Astrocyte (in vitro differentiated cells and primary cell): Measurements from ENCODE around the gene EXOC6B. TPM values are rescaled to one million over a fixed set of nuclear protein-coding genes. Genes with fewer than 3 reads are reported as not detected.
A peak's percentile ranks its signal among the peaks of the same experiment; 100 is the strongest.

ENCODE experiments used
- DNase-seq: peaks from one replicate; pipeline ENCODE4 v3.0.0-alpha.2; 2010; ENCODE audit warnings: low read depth
- FAIRE-seq: peaks from 2 replicates; lab custom pipeline; 2011; peaks lifted over from hg19 to GRCh38; lab: Jason Lieb, UNC
- H2AFZ ChIP-seq: 2 replicates; pipeline ENCODE4 v1.6.0; 2012; ENCODE audit warnings: low read depth, low read length, inconsistent platforms
- H3K27ac ChIP-seq: 2 replicates; pipeline ENCODE4 v1.5.1; 2011; ENCODE audit warnings: low read depth, low read length, inconsistent platforms
- H3K27me3 ChIP-seq: 2 replicates; pipeline ENCODE4 v1.6.0; 2011; ENCODE audit warnings: low read length, inconsistent platforms; ENCODE audit not compliant: insufficient read depth
- H3K36me3 ChIP-seq: 2 replicates; pipeline ENCODE4 v1.5.1; 2011; ENCODE audit warnings: low read length, inconsistent platforms; ENCODE audit not compliant: insufficient read depth
- H3K4me1 ChIP-seq: 2 replicates; pipeline ENCODE4 v1.5.1; 2011; ENCODE audit warnings: low read length, inconsistent platforms; ENCODE audit not compliant: insufficient read depth
- H3K4me2 ChIP-seq: 2 replicates; pipeline ENCODE4 v1.6.0; 2012; ENCODE audit warnings: low read length, inconsistent platforms
- H3K4me3 ChIP-seq: 2 replicates; pipeline ENCODE4 v1.5.1; 2011; ENCODE audit warnings: low read depth, mild to moderate bottlenecking, low read length, inconsistent platforms; ENCODE audit not compliant: insufficient read depth
- H3K79me2 ChIP-seq: 2 replicates; pipeline ENCODE4 v1.6.0; 2012; ENCODE audit warnings: mild to moderate bottlenecking, low read length, inconsistent platforms; ENCODE audit not compliant: insufficient read depth
- H3K9ac ChIP-seq: 2 replicates; pipeline ENCODE4 v1.6.0; 2012; ENCODE audit warnings: mild to moderate bottlenecking, low read length, inconsistent platforms
- H3K9me3 ChIP-seq: 2 replicates; pipeline ENCODE4 v1.5.1; 2012; ENCODE audit warnings: low read depth, mild to moderate bottlenecking, low read length, inconsistent platforms; ENCODE audit not compliant: insufficient read depth
- H4K20me1 ChIP-seq: 2 replicates; pipeline ENCODE4 v1.6.0; 2012; ENCODE audit warnings: low read length, inconsistent platforms; ENCODE audit not compliant: insufficient read depth
- H3K27ac Mint-ChIP-seq: one replicate; pipeline ENCODE4 v1.8.0; 2021; ENCODE audit warnings: mild to moderate bottlenecking, mixed read lengths; ENCODE audit not compliant: unreplicated experiment
- H3K27me3 Mint-ChIP-seq: one replicate; pipeline ENCODE4 v1.8.0; 2021; ENCODE audit warnings: low read depth, mixed read lengths; ENCODE audit not compliant: unreplicated experiment
- H3K36me3 Mint-ChIP-seq: one replicate; pipeline ENCODE4 v1.8.0; 2021; ENCODE audit warnings: low read depth, mixed read lengths; ENCODE audit not compliant: unreplicated experiment
- H3K4me1 Mint-ChIP-seq: one replicate; pipeline ENCODE4 v1.8.0; 2021; ENCODE audit warnings: low read depth, mixed read lengths; ENCODE audit not compliant: unreplicated experiment
- H3K4me3 Mint-ChIP-seq: one replicate; pipeline ENCODE4 v1.8.0; 2021; ENCODE audit warnings: mild to moderate bottlenecking, moderate library complexity, mixed read lengths; ENCODE audit not compliant: unreplicated experiment
- H3K9me3 Mint-ChIP-seq: one replicate; pipeline ENCODE4 v1.8.0; 2021; ENCODE audit warnings: mild to moderate bottlenecking, mixed read lengths; ENCODE audit not compliant: unreplicated experiment
- CTCF ChIP-seq: IDR thresholded peaks from 2 replicates; pipeline ENCODE4 v1.5.1; 2011; ENCODE audit warnings: low read depth, mild to moderate bottlenecking, inconsistent platforms, low read length, moderate library complexity; ENCODE audit not compliant: insufficient read depth
- EZH2 ChIP-seq: IDR thresholded peaks from 2 replicates; pipeline ENCODE4 v1.6.1; 2012; ENCODE audit warnings: mild to moderate bottlenecking, low read length, inconsistent platforms; ENCODE audit not compliant: insufficient read depth
- total RNA-seq: library from RNA; stranded (reverse); gene quantifications from 2 replicates; pipeline ENCODE4 v1.2.1, GENCODE V29; 2021

Gene EXOC6B
- total RNA-seq, 1 donor from 2014 or later: 31.8 TPM

GRCh38 chr2:72142570-72143440, 683.0 kb downstream of the EXOC6B start:
- FAIRE-seq (no peak), DNase-seq (no peak)
- Mint-ChIP-seq H3K36me3 (no peaks in the 10 kb centered on the region), H3K9me3 (peaks cover 8% of the 10 kb centered on the region), H3K27me3 (peaks cover 54% of the 10 kb centered on the region), H3K4me1 (peaks cover under 1% of the 10 kb centered on the region), H3K27ac (no peak overlapping the region), H3K4me3 (no peak overlapping the region)
- peak overlapping the region; percentile 70 for H3K4me2 ChIP-seq
- H3K9me3 ChIP-seq: peaks cover 4% of the 10 kb centered on the region
- H3K9ac ChIP-seq: no peak overlapping the region
- H3K36me3 ChIP-seq: no peaks in the 10 kb centered on the region
- H3K4me3 ChIP-seq: no peak overlapping the region
- no peak overlapping the region for H2AFZ ChIP-seq
- TF ChIP-seq CTCF (no peak), EZH2 (peak; percentile 15)
- no peaks in the 10 kb centered on the region for H3K79me2 ChIP-seq
- H3K27ac ChIP-seq: no peak overlapping the region
- H4K20me1 ChIP-seq: peaks cover 3% of the 10 kb centered on the region
- peaks cover 42% of the 10 kb centered on the region for H3K27me3 ChIP-seq
- H3K4me1 ChIP-seq: peaks cover 20% of the 10 kb centered on the region

DNA sequence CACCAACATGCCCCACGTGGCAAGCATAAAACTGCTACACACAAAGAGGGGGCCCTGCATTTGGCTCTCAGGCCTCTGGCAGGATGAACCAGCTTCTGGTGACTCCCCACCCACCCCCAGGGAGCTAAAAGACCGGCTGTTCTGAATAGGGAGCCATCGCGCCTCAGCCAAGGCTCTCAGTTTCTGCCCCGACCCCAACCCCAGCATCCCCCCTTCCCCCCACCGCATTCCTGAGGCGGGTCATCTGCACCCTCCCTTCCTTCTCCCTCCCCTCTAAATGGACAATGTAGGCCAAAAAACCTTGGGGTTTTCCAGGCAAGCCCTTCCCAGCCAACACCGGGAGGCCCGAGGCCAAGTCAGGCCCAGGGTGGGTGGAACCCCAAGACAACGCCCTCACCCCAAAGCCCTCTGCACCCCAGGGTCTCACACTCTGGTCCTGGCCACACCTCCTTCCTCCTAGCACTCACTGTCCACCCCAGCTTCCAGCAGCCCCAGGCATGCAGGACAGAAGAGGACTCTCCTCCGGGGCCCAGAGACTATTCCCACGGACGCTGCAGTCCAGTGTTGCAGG, 683.9 kb downstream of the EXOC6B start:
- Mint-ChIP-seq H3K4me1 (no peaks in the 10 kb centered on the region), H3K9me3 (peaks cover 8% of the 10 kb centered on the region), H3K4me3 (no peak overlapping the region), H3K27ac (no peak overlapping the region), H3K36me3 (no peaks in the 10 kb centered on the region), H3K27me3 (peaks cover 56% of the 10 kb centered on the region)
- H3K27me3 ChIP-seq: peaks cover 38% of the 10 kb centered on the region
- DNase-seq: no peak
- H3K36me3 ChIP-seq: no peaks in the 10 kb centered on the region
- FAIRE-seq: no peak
- no peaks in the 10 kb centered on the region for H3K79me2 ChIP-seq
- no peak overlapping the region for H3K4me2 ChIP-seq
- H3K4me1 ChIP-seq: peaks cover 13% of the 10 kb centered on the region
- TF ChIP-seq CTCF: no peak
- no peak for TF ChIP-seq EZH2
- H4K20me1 ChIP-seq: peaks cover 3% of the 10 kb centered on the region
- no peak overlapping the region for H2AFZ ChIP-seq
- H3K9me3 ChIP-seq: peaks cover 4% of the 10 kb centered on the region
- no peak overlapping the region for H3K9ac ChIP-seq
- H3K4me3 ChIP-seq: no peak overlapping the region
- H3K27ac ChIP-seq: no peak overlapping the region
